ENCODE results near the gene TP53I11.
A peak's percentile ranks its signal among the peaks of the same experiment; 100 is the strongest.

TP53I11 gene

GRCh38 chr11:44885919-44886789 lies 64.5 kb downstream of the TP53I11 start:
- Mint-ChIP-seq H3K27ac (peak overlapping the region; percentile 98), H3K9me3 (no peaks in the 10 kb centered on the region), H3K27me3 (ENCODE audit: low read depth, poor library complexity) (peaks cover 8% of the 10 kb centered on the region), H3K36me3 (ENCODE audit: low read depth) (no peaks in the 10 kb centered on the region), H3K4me3 (peak overlapping the region; percentile 55), H3K4me1 (peaks cover 55% of the 10 kb centered on the region)
- TF ChIP-seq CTCF (IDR thresholded peaks at IDR 0.05) = no peak
- peak; percentile 34 for DNase-seq

GRCh38 chr11:44885065-44885810 lies 65.4 kb downstream of the TP53I11 start:
- peak; percentile 34 for DNase-seq
- Mint-ChIP-seq H3K27ac (peak overlapping the region; percentile 98), H3K36me3 (ENCODE audit: low read depth) (no peaks in the 10 kb centered on the region), H3K4me1 (peaks cover 53% of the 10 kb centered on the region), H3K27me3 (ENCODE audit: low read depth, poor library complexity) (peaks cover 10% of the 10 kb centered on the region), H3K4me3 (peak overlapping the region; percentile 55), H3K9me3 (no peaks in the 10 kb centered on the region)
- no peak for TF ChIP-seq CTCF (IDR thresholded peaks at IDR 0.05)

GRCh38 chr11:44884056-44884455 lies 66.6 kb downstream of the TP53I11 start:
- Mint-ChIP-seq H3K27ac (peak overlapping the region; percentile 72), H3K9me3 (no peaks in the 10 kb centered on the region), H3K4me3 (no peak overlapping the region), H3K4me1 (peaks cover 53% of the 10 kb centered on the region), H3K27me3 (ENCODE audit: low read depth, poor library complexity) (peaks cover 9% of the 10 kb centered on the region), H3K36me3 (ENCODE audit: low read depth) (no peaks in the 10 kb centered on the region)
- DNase-seq = no peak
- no peak for TF ChIP-seq CTCF (IDR thresholded peaks at IDR 0.05)

GRCh38 chr11:44883277-44883676 lies 67.4 kb downstream of the TP53I11 start:
- no peaks in the 10 kb centered on the region for H3K9me3 Mint-ChIP-seq
- H3K36me3 Mint-ChIP-seq (ENCODE audit: low read depth) = no peaks in the 10 kb centered on the region
- no peak overlapping the region for H3K4me3 Mint-ChIP-seq
- H3K27ac Mint-ChIP-seq = no peak overlapping the region
- no peak for DNase-seq
- peaks cover 53% of the 10 kb centered on the region for H3K4me1 Mint-ChIP-seq
- no peak for TF ChIP-seq CTCF (IDR thresholded peaks at IDR 0.05)
- H3K27me3 Mint-ChIP-seq (ENCODE audit: low read depth, poor library complexity) = peaks cover 8% of the 10 kb centered on the region

Data from nephron progenitor cell (in vitro differentiated cells).